HepG2 (cell line): ENCODE measurements around the gene NRP1. TPM values are rescaled to one million over a fixed set of nuclear protein-coding genes. Genes with fewer than 3 reads are reported as not detected.

Source experiments
- ATAC-seq: fragments of 200-7000 bp; cut with Tn5 transposase; 3 replicates; pipeline ENCODE4 v1.9.1; 2020; ENCODE audit warnings: mild to moderate bottlenecking, moderate library complexity
- BruUV-seq: library from RNA; stranded (reverse); fragments of 400-500 nt; replicated peaks from 2 replicates; lab custom pipeline; 2021; lab: Mats Ljungman, UMichigan
- CTCF ChIA-PET: fragments of 300-600 bp; formaldehyde crosslinking; extraction: SDS; loops from one replicate; lab custom pipeline; 2021; ENCODE audit warnings: low total read pairs, inconsistent platforms, low intra/inter-chr PET ratio; lab: Yijun Ruan, JAX
- POLR2A ChIA-PET: fragments of 350-600 bp; sonication (Branson Sonifier 250); formaldehyde crosslinking; loops from one replicate; lab custom pipeline; 2020; ENCODE audit warnings: antibody characterized with exemption, inconsistent platforms; lab: Yijun Ruan, JAX
- DNase-seq: peaks from one replicate; pipeline ENCODE4 v3.0.0-alpha.2; 2015; ENCODE audit warnings: low spot score
- FAIRE-seq: peaks from 3 replicates; lab custom pipeline; 2011; peaks lifted over from hg19 to GRCh38; lab: Jason Lieb, UNC
- H2AFZ ChIP-seq: one replicate; pipeline ENCODE4 v1.6.1; 2011; ENCODE audit warnings: low read length, inconsistent platforms
- H3K27ac ChIP-seq: fragments of 300-600 bp; 3 replicates; pipeline ENCODE4 v1.8.0; 2011; ENCODE audit warnings: mixed run types, mild to moderate bottlenecking, mixed read lengths, low read length, inconsistent platforms; ENCODE audit not compliant: insufficient read depth; ENCODE audit errors: extremely low read length
- H3K27me3 ChIP-seq, 2 experiments: fragments of 200-600 bp in 1 of 2; 2 replicates in 1 of 2; 3 replicates in 1 of 2; pipeline versions ENCODE4 v1.6.0 to v1.8.0; 2011; ENCODE audit warnings: low read length in 2 of 2, mild to moderate bottlenecking in 2 of 2, moderate library complexity in 2 of 2, inconsistent platforms in 1 of 2; ENCODE audit not compliant: insufficient read depth in 2 of 2, control insufficient read depth in 1 of 2
- H3K36me3 ChIP-seq, 2 experiments: fragments of 200-600 bp in 1 of 2; replicated peaks in 1 of 2; 2 replicates in 1 of 2; 3 replicates in 1 of 2; pipeline versions ENCODE4 v1.5.1 to v1.8.0; 2011; ENCODE audit warnings: low read length in 2 of 2, inconsistent platforms in 1 of 2; ENCODE audit not compliant: insufficient read depth in 2 of 2, control insufficient read depth in 1 of 2
- H3K4me1 ChIP-seq: 2 replicates; pipeline ENCODE4 v1.5.1; 2012; ENCODE audit warnings: low read length, inconsistent platforms; ENCODE audit not compliant: insufficient read depth
- H3K4me2 ChIP-seq: 2 replicates; pipeline ENCODE4 v1.6.0; 2011; ENCODE audit warnings: low read depth, low read length, inconsistent platforms
- H3K4me3 ChIP-seq, 3 experiments: fragments of 200-600 bp in 1 of 3; sonication (generic), shearing (Covaris generic) in 1 of 3; replicated peaks in 1 of 3; 2 replicates each; pipeline ENCODE4 v1.5.1; 2011 to 2016; ENCODE audit warnings: low read length in 3 of 3, inconsistent platforms in 2 of 3, low read depth in 2 of 3, mild to moderate bottlenecking in 2 of 3, control low read depth in 1 of 3, mixed read lengths in 1 of 3; ENCODE audit not compliant: insufficient read depth in 1 of 3
- H3K79me2 ChIP-seq: one replicate; pipeline ENCODE4 v1.6.1; 2011; ENCODE audit warnings: low read length, inconsistent platforms; ENCODE audit not compliant: insufficient read depth
- H3K9ac ChIP-seq: 2 replicates; pipeline ENCODE4 v1.6.0; 2011; ENCODE audit warnings: mild to moderate bottlenecking, low read depth, low read length, inconsistent platforms; ENCODE audit not compliant: insufficient read depth
- H3K9me3 ChIP-seq: 2 replicates; pipeline ENCODE4 v1.5.1; 2012; ENCODE audit warnings: mild to moderate bottlenecking, low read length
- H4K20me1 ChIP-seq: 2 replicates; pipeline ENCODE4 v1.6.0; 2011; ENCODE audit warnings: inconsistent platforms, mild to moderate bottlenecking, low read length, moderate library complexity; ENCODE audit not compliant: insufficient read depth
- CHCHD3 ChIP-seq: sonication (generic); formaldehyde crosslinking; IDR thresholded peaks from 2 replicates; pipeline ENCODE4 v1.8.0; 2022; ENCODE audit warnings: mild to moderate bottlenecking, missing genetic modification reagents, moderate library complexity
- FUBP1 ChIP-seq: sonication (generic); formaldehyde crosslinking; IDR thresholded peaks from 2 replicates; pipeline ENCODE4 v1.5.1; 2020; ENCODE audit warnings: missing genetic modification reagents, mild to moderate bottlenecking, borderline replicate concordance
- KDM3A ChIP-seq: IDR thresholded peaks from 2 replicates; pipeline ENCODE4 v1.6.1; 2018; ENCODE audit warnings: low read depth, missing compliant biosample characterization
- KLF11 ChIP-seq: IDR thresholded peaks from 2 replicates; pipeline ENCODE4 v1.6.1; 2016; ENCODE audit warnings: missing compliant biosample characterization
- KLF12 ChIP-seq: sonication (generic); formaldehyde crosslinking; IDR thresholded peaks from 2 replicates; pipeline ENCODE4 v1.4.0; 2020; ENCODE audit warnings: missing genetic modification reagents, borderline replicate concordance
- NCOA2 ChIP-seq: sonication (generic); formaldehyde crosslinking; IDR thresholded peaks from 2 replicates; pipeline ENCODE4 v1.8.0; 2022; ENCODE audit warnings: inconsistent platforms
- NFKB2 ChIP-seq: sonication (generic); formaldehyde crosslinking; IDR thresholded peaks from 2 replicates; pipeline ENCODE4 v1.4.0; 2020; ENCODE audit warnings: missing genetic modification reagents, borderline replicate concordance
- SIX1 ChIP-seq: sonication (generic); formaldehyde crosslinking; IDR thresholded peaks from 2 replicates; pipeline ENCODE4 v1.4.0; 2020; ENCODE audit warnings: missing genetic modification reagents, borderline replicate concordance
- TAF1 ChIP-seq: sonication (generic); formaldehyde crosslinking; IDR thresholded peaks from 2 replicates; pipeline ENCODE4 v1.4.0; 2020; ENCODE audit warnings: missing genetic modification reagents
- ZNF30 ChIP-seq: sonication (generic); formaldehyde crosslinking; IDR thresholded peaks from 2 replicates; pipeline ENCODE4 v1.5.0; 2020; ENCODE audit warnings: mild to moderate bottlenecking, missing genetic modification reagents
- ZNF546 ChIP-seq: sonication (generic); formaldehyde crosslinking; conservative IDR thresholded peaks from 2 replicates; pipeline ENCODE4 v1.8.1; 2023; ENCODE audit warnings: mild to moderate bottlenecking, missing genetic modification reagents
- ZNF770 ChIP-seq: sonication (generic); formaldehyde crosslinking; IDR thresholded peaks from 2 replicates; pipeline ENCODE4 v1.5.0; 2020; ENCODE audit warnings: mild to moderate bottlenecking, missing genetic modification reagents
- ZNF792 ChIP-seq: IDR thresholded peaks from 2 replicates; pipeline ENCODE4 v1.6.1; 2016
- WGBS: methylation state at CpG from one replicate; pipeline ENCODE4 v1.1.6; 2017; ENCODE audit warnings: low lambda C conversion rate; 5-methylcytosine and 5-hydroxymethylcytosine counted together
- in situ Hi-C: cut with HindIII; loops from 2 replicates; pipeline ENCODE4 v1.10.0; 2017; ENCODE audit warnings: low pct_unique_long_range_greater_than_20kb; ENCODE audit not compliant: extremely low pct_ligation_motif_present
- intact Hi-C: fragments of 100-400 bp; cut with micrococcal nuclease; formaldehyde crosslinking; loops from one replicate; pipeline ENCODE4 v1.10.0; 2022; ENCODE audit not compliant: unreplicated experiment
- polyA plus RNA-seq, 8 experiments: library from polyadenylated mRNA; depleted of rRNA in 3 of 8; stranded (reverse) in 7 of 8; unstranded in 1 of 8; fragments of >200 nt; fragmentation: Illumina TruSeq in 4 of 8; extraction: Trizol in 4 of 8; gene quantifications; 2 replicates each; pipeline versions ENCODE4 v1.2.1 to v1.2.3, GENCODE V29; 2011 to 2016; ENCODE audit warnings: low read depth in 4 of 8, missing spikeins in 1 of 8, mixed read lengths in 1 of 8; ENCODE audit not compliant: insufficient read depth in 1 of 8
- total RNA-seq, 5 experiments: library from RNA; depleted of rRNA; stranded (reverse); fragments of >200 nt; fragmentation: Illumina TruSeq; extraction: Trizol; gene quantifications; 2 replicates each; pipeline ENCODE4 v1.2.3, GENCODE V29; 2016; ENCODE audit warnings: low read depth in 1 of 5

The NRP1 gene
- total and polyA plus RNA-seq, 2 of the 13 experiments (the other 11 are each of a cell fraction or from before 2014, with no cell fraction given): 5.3 to 5.8 TPM

- no peaks in the 10 kb centered on the region for H3K79me2 ChIP-seq
- H2AFZ ChIP-seq: no peak overlapping the region
- intact Hi-C loops: no loop called here
- H3K36me3 ChIP-seq: no peaks in the 10 kb centered on the region
- no peak overlapping the region for H3K9ac ChIP-seq
- WGBS: 92% methylated on average over 4 of the region's 4 CpGs
- H3K9me3 ChIP-seq: no peaks in the 10 kb centered on the region
- no peak overlapping the region for H3K4me2 ChIP-seq
- DNase-seq: no peak
- H3K27me3 ChIP-seq: no peaks in the 10 kb centered on the region
- ATAC-seq: no peak
- no peak for TF ChIP-seq ZNF30 (CRISPR knock-in tag)
- TF ChIP-seq NCOA2 (CRISPR knock-in tag): no peak
- no peak for TF ChIP-seq KLF11 (CRISPR knock-in tag)
- no peak for TF ChIP-seq CHCHD3 (CRISPR knock-in tag)
- no peak for TF ChIP-seq NFKB2 (CRISPR knock-in tag)
- TF ChIP-seq TAF1 (CRISPR knock-in tag): no peak
- no peak for TF ChIP-seq KDM3A (CRISPR knock-in tag)
- no peak for TF ChIP-seq ZNF792
- no peak for TF ChIP-seq ZNF546
- TF ChIP-seq FUBP1 (CRISPR knock-in tag): no peak
- TF ChIP-seq SIX1 (CRISPR knock-in tag): no peak
- no peak for TF ChIP-seq ZNF770
- no peak for TF ChIP-seq KLF12 (CRISPR knock-in tag)
- TF ChIP-seq, all 625 proteins: peak for 0
- H3K27ac ChIP-seq: no peak overlapping the region
- no peak overlapping the region for H3K4me3 ChIP-seq
- peaks cover 14% of the 10 kb centered on the region for H3K4me1 ChIP-seq
- in situ Hi-C loops: no loop called here
- ChIA-PET POLR2A (no interaction called here), CTCF (no interaction called here)
- BruUV-seq: no TSS peak
- no peaks in the 10 kb centered on the region for H4K20me1 ChIP-seq
- FAIRE-seq: no peak
Measured at GRCh38 chr10:33382921-33383713, 48.6 kb upstream of the NRP1 start.
